Small intestine (tissue), 7 donors: ENCODE data around the gene MAP2K4. TPM values are rescaled to one million over a fixed set of nuclear protein-coding genes. Genes with fewer than 3 reads are reported as not detected.
"Not testable (repeated sequence)": the region's sequence is repeated elsewhere in the genome, so short reads cannot be mapped to it uniquely, and the experiment has no call there.

ENCODE experiments used
- DNase-seq, 2 donors: peaks; one replicate each; pipeline versions ENCODE4 v3.0.0 to v3.0.0-alpha.2; 2013
- FAIRE-seq: peaks from 2 replicates; lab custom pipeline; 2012; peaks lifted over from hg19 to GRCh38; lab: Jason Lieb, UNC
- H3K27ac ChIP-seq, 3 donors: one replicate each; pipeline ENCODE4 v1.5.1; 2013; ENCODE audit warnings: low read length in 2 of 3, mild to moderate bottlenecking in 2 of 3, control low read depth in 1 of 3, inconsistent platforms in 1 of 3, low read depth in 1 of 3, moderate library complexity in 1 of 3
- H3K27me3 ChIP-seq, 3 donors: one replicate each; pipeline ENCODE4 v1.6.1; 2013; ENCODE audit warnings: low read length in 3 of 3, inconsistent platforms in 1 of 3; ENCODE audit not compliant: control insufficient read depth in 3 of 3, insufficient read depth in 3 of 3
- H3K36me3 ChIP-seq, 3 donors: one replicate each; pipeline ENCODE4 v1.6.1; 2013; ENCODE audit warnings: low read length in 3 of 3, inconsistent platforms in 1 of 3, low read depth in 1 of 3, mild to moderate bottlenecking in 1 of 3, moderate library complexity in 1 of 3; ENCODE audit not compliant: control insufficient read depth in 3 of 3, insufficient read depth in 2 of 3
- H3K4me1 ChIP-seq, 3 donors: one replicate each; pipeline ENCODE4 v1.6.1; 2013; ENCODE audit warnings: low read length in 2 of 3, inconsistent platforms in 1 of 3, low read depth in 1 of 3, mild to moderate bottlenecking in 1 of 3, moderate library complexity in 1 of 3; ENCODE audit not compliant: control insufficient read depth in 3 of 3, insufficient read depth in 2 of 3
- H3K4me3 ChIP-seq, 3 donors: one replicate each; pipeline ENCODE4 v1.5.1; 2013; ENCODE audit warnings: low read length in 3 of 3, control low read depth in 1 of 3, inconsistent platforms in 1 of 3, low read depth in 1 of 3, mild to moderate bottlenecking in 1 of 3, moderate library complexity in 1 of 3
- H3K9me3 ChIP-seq, 2 donors: one replicate each; pipeline ENCODE4 v1.6.1; 2013; ENCODE audit warnings: low read depth in 1 of 2, low read length in 1 of 2; ENCODE audit not compliant: control insufficient read depth in 2 of 2, insufficient read depth in 1 of 2
- WGBS, 3 donors: extraction: QIAGEN DNeasy Blood & Tissue Kit; methylation state at CpG; one replicate each; pipeline ENCODE4 v1.1.7; 2013; 5-methylcytosine and 5-hydroxymethylcytosine counted together
- polyA plus RNA-seq, 4 donors: library from polyadenylated mRNA; stranded (reverse) in 3 of 4; unstranded in 1 of 4; fragments of 200-250 nt in 3 of 4; fragments of 120-200 nt in 1 of 4; gene quantifications; one replicate each; pipeline versions ENCODE4 v1.2.1 to v1.2.3, GENCODE V29; 2013
- donor health status: healthy with polysubstance abuse.
- donor health status: control.
- donor health status: control.
- donor health status: Bipolar disorder and iron deficiency.
- donor health status: healthy.

MAP2K4 gene
- polyA plus RNA-seq, 4 donors: 11.6 to 27.7 (median 12.2) TPM

GRCh38 chr17:12140685-12141084, 120.0 kb downstream of the MAP2K4 start:
- FAIRE-seq (no peak), DNase-seq (no peak)
- H3K4me1 ChIP-seq: no peaks in the 10 kb centered on the region
- peaks cover 0 to 3% of the 10 kb centered on the region in 2 donors for H3K9me3 ChIP-seq
- H3K27ac ChIP-seq: no peak overlapping the region
- H3K36me3 ChIP-seq: peaks cover 2 to 18% (median 17%) of the 10 kb centered on the region in 3 donors
- no peaks in the 10 kb centered on the region for H3K27me3 ChIP-seq
- H3K4me3 ChIP-seq: no peak overlapping the region
- WGBS, 3 donors: 96 to 99% (median 97%) methylated on average over 5 of the region's 5 CpGs

GRCh38 chr17:12162187-12162586, 141.5 kb downstream of the MAP2K4 start:
- FAIRE-seq, H3K27me3 ChIP-seq, DNase-seq, H3K4me3 ChIP-seq, H3K27ac ChIP-seq, H3K36me3 ChIP-seq, H3K9me3 ChIP-seq, H3K4me1 ChIP-seq: not testable (repeated sequence)
- 65 to 74% (median 74%) methylated on average over 8 of the region's 8 CpGs for WGBS, 3 donors

- DNase-seq (no peak), FAIRE-seq (no peak)
- Histone ChIP-seq H3K4me1 (no peaks in the 10 kb centered on the region), H3K27me3 (no peaks in the 10 kb centered on the region), H3K9me3 (peaks cover 0 to 8% of the 10 kb centered on the region in 2 donors), H3K4me3 (no peak overlapping the region), H3K27ac (no peak overlapping the region), H3K36me3 (no peaks in the 10 kb centered on the region)
- WGBS, 3 donors: 83 to 92% (median 92%) methylated on average over 4 of the region's 4 CpGs
Measured at GRCh38 chr17:12164085-12164484, 143.4 kb downstream of the MAP2K4 start.

DNA sequence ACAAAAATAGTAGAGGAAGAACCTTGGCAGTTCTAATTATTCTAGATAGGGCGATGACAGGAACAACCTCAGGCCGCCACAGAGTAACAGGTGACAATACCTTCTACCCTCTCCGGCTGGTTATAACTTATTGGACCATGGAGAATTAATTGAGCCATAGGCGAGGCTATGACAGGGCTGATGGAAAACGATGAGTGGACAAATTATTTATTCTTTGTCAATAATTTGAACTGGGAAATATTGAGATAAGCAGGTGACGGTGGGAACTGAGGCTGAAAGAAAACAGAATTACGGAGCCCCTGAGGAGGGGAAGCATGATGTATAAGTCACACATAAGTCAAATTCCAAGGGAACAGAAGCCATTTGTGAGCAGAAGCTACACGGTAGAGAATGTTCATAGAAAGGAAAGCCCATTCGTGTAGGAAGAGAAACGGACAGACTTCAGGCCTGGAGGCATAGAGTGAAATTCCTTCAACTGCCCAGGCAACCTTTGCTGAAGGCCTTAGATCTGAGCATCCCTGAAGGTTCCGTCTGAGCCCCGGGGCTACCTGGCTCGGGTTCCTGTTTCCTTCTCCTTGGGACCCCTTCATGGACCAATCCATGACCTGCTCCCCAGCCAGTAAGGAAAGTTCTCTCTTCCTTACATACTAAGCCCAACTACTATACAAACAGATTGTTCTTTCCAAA, 158.1 kb downstream of the MAP2K4 start:
- WGBS, 3 donors: 80 to 86% (median 85%) methylated on average over 13 of the region's 13 CpGs
- H3K27me3 ChIP-seq: no peaks in the 10 kb centered on the region
- no peaks in the 10 kb centered on the region for H3K36me3 ChIP-seq
- FAIRE-seq: no peak
- no peak for DNase-seq
- H3K4me1 ChIP-seq: no peaks in the 10 kb centered on the region
- H3K4me3 ChIP-seq: no peak overlapping the region
- H3K9me3 ChIP-seq: no peaks in the 10 kb centered on the region
- no peak overlapping the region for H3K27ac ChIP-seq

- 10 to 13% (median 11%) methylated on average over 7 of the region's 7 CpGs for WGBS, 3 donors
- no peak for FAIRE-seq
Measured at GRCh38 chr17:12180644-12181261, 160.1 kb downstream of the MAP2K4 start.

GRCh38 chr17:12187658-12188057, 167.0 kb downstream of the MAP2K4 start:
- Histone ChIP-seq H3K4me1 (no peaks in the 10 kb centered on the region), H3K27me3 (no peaks in the 10 kb centered on the region), H3K9me3 (peaks cover 0 to 8% of the 10 kb centered on the region in 2 donors), H3K4me3 (no peak overlapping the region), H3K36me3 (no peaks in the 10 kb centered on the region), H3K27ac (no peak overlapping the region)
- DNase-seq (no peak), FAIRE-seq (no peak)
- 82 to 92% (median 92%) methylated on average over 1 of the region's 1 CpG for WGBS, 3 donors

More at GRCh38 chr17:12180644-12181261, 160.1 kb downstream of the MAP2K4 start:
- no peaks in the 10 kb centered on the region for H3K4me1 ChIP-seq
- H3K9me3 ChIP-seq: no peaks in the 10 kb centered on the region
- no peak overlapping the region for H3K4me3 ChIP-seq
- peak; percentile 40 to 48 for DNase-seq
- no peaks in the 10 kb centered on the region for H3K36me3 ChIP-seq
- no peaks in the 10 kb centered on the region for H3K27me3 ChIP-seq
- H3K27ac ChIP-seq: no peak overlapping the region

- Histone ChIP-seq H3K4me1 (no peaks in the 10 kb centered on the region), H3K4me3 (no peak overlapping the region), H3K9me3 (peaks cover 0 to 8% of the 10 kb centered on the region in 2 donors), H3K27ac (no peak overlapping the region), H3K27me3 (no peaks in the 10 kb centered on the region), H3K36me3 (no peaks in the 10 kb centered on the region)
- FAIRE-seq (no peak), DNase-seq (no peak)
- WGBS, 3 donors: 62 to 85% (median 68%) methylated on average over 3 of the region's 3 CpGs
Measured at GRCh38 chr17:12193144-12193735, 172.6 kb downstream of the MAP2K4 start.
